Endodermal cell (in vitro differentiated cells): ENCODE measurements around the gene SYNGAP1. TPM values are rescaled to one million over a fixed set of nuclear protein-coding genes. Genes with fewer than 3 reads are reported as not detected.

Experiments
- DNase-seq: peaks from one replicate; pipeline ENCODE4 v3.0.0-alpha.2; 2017
- H3K27ac ChIP-seq: 2 replicates; pipeline ENCODE4 v1.5.1; 2013; ENCODE audit warnings: mild to moderate bottlenecking, low read depth, low read length, moderate library complexity
- H3K27me3 ChIP-seq: 2 replicates; pipeline ENCODE4 v1.6.1; 2013; ENCODE audit warnings: mild to moderate bottlenecking, low read length, moderate library complexity; ENCODE audit not compliant: insufficient read depth, control insufficient read depth, poor library complexity, severe bottlenecking
- H3K36me3 ChIP-seq: 2 replicates; pipeline ENCODE4 v1.7.0; 2013; ENCODE audit warnings: mild to moderate bottlenecking, low read length, moderate library complexity; ENCODE audit not compliant: control insufficient read depth, insufficient read depth
- H3K4me1 ChIP-seq: one replicate; pipeline ENCODE4 v1.7.0; 2013; ENCODE audit warnings: low read length; ENCODE audit not compliant: control insufficient read depth, insufficient read depth
- H3K4me3 ChIP-seq: 2 replicates; pipeline ENCODE4 v1.5.1; 2013; ENCODE audit warnings: mild to moderate bottlenecking, low read length, moderate library complexity
- H3K9ac ChIP-seq: 2 replicates; pipeline ENCODE4 v1.6.1; 2013; ENCODE audit warnings: mild to moderate bottlenecking, low read length, moderate library complexity; ENCODE audit not compliant: poor library complexity, severe bottlenecking; ENCODE audit errors: extremely low read depth
- H3K9me3 ChIP-seq: 2 replicates; pipeline ENCODE4 v1.6.1; 2013; ENCODE audit warnings: mild to moderate bottlenecking, low read length, moderate library complexity; ENCODE audit not compliant: control insufficient read depth
- H3K27ac Mint-ChIP-seq: 2 replicates; pipeline ENCODE4 v1.8.0; 2020; ENCODE audit warnings: mixed read lengths
- H3K27me3 Mint-ChIP-seq: 2 replicates; pipeline ENCODE4 v1.8.0; 2021; ENCODE audit warnings: mild to moderate bottlenecking, mixed read lengths; ENCODE audit not compliant: insufficient read depth
- H3K36me3 Mint-ChIP-seq: 2 replicates; pipeline ENCODE4 v1.8.0; 2020; ENCODE audit warnings: low read depth, mixed read lengths
- H3K4me1 Mint-ChIP-seq: 2 replicates; pipeline ENCODE4 v1.8.0; 2020; ENCODE audit warnings: mixed read lengths
- H3K4me3 Mint-ChIP-seq: 2 replicates; pipeline ENCODE4 v1.8.0; 2020; ENCODE audit warnings: mild to moderate bottlenecking, moderate library complexity, mixed read lengths
- H3K9me3 Mint-ChIP-seq: 2 replicates; pipeline ENCODE4 v1.8.0; 2020; ENCODE audit warnings: mild to moderate bottlenecking, mixed read lengths
- WGBS, 2 experiments: methylation state at CpG; one replicate each; pipeline versions ENCODE4 v1.1.5 to v1.1.7; 2013; ENCODE audit warnings: missing lambda C conversion rate in 2 of 2, mixed read lengths in 1 of 2; ENCODE audit not compliant: insufficient coverage in 1 of 2, insufficient read length in 1 of 2; 5-methylcytosine and 5-hydroxymethylcytosine counted together
- total RNA-seq, 2 donors: library from RNA; stranded (reverse); fragmentation: NEBNext Ultra II Directional in 1 of 2; extraction: Animal tissue kit (Norgen Biotek cat#: 25700) in 1 of 2; gene quantifications; 2 replicates in 1 of 2; 3 replicates in 1 of 2; pipeline ENCODE4 v1.2.1, GENCODE V29; 2021
- TF ChIP-seq, protein P1 (sequence below): fragments of 200-600 bp; sonication (generic); conservative IDR thresholded peaks from 2 replicates; pipeline ENCODE4 v1.5.0; 2021; ENCODE audit warnings: antibody characterized with exemption, mild to moderate bottlenecking

SYNGAP1 gene
- total RNA-seq, 2 donors from 2014 or later = 90.2 to 94.2 TPM

DNA sequence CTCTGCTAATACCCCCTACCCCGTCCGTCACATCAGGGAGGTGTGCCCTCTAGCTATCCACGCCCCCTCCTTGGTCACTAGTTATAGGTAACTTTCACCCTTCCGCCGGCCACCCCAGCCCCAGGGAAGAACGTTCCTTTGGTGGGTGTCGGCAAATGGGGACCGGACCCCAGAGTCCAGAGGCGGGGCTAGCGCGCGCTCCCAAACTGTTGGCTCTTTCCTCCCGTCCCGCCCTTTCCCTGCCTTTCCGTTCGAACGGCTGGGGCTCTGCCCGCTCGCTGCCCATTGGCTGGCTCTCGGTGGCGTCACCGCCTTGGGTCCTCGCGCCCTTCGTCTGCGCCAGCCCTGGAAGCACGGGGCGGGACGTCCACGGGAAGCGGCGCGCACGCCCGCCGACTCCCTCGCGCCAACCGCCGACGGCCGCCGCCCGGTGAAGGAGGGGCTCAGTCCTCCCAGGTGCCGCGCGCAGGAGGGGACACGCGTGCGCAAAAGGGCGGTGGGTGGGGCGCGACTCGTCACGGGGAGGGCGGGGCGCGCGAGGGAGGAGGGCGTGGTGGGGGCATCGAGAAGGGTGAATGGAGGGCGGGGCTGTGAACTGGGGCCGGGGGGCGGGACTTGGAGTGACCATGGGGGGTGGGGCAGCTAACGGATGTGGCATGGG, 9.7 kb upstream of the SYNGAP1 start:
- Histone ChIP-seq H3K9ac (peak overlapping the region; percentile 49), H3K36me3 (peaks cover 61% of the 10 kb centered on the region), H3K27me3 (no peaks in the 10 kb centered on the region), H3K27ac (peak overlapping the region; percentile 80), H3K4me3 (peak overlapping the region; percentile 82), H3K4me1 (no peaks in the 10 kb centered on the region), H3K9me3 (no peaks in the 10 kb centered on the region)
- TF ChIP-seq, protein P1, sequence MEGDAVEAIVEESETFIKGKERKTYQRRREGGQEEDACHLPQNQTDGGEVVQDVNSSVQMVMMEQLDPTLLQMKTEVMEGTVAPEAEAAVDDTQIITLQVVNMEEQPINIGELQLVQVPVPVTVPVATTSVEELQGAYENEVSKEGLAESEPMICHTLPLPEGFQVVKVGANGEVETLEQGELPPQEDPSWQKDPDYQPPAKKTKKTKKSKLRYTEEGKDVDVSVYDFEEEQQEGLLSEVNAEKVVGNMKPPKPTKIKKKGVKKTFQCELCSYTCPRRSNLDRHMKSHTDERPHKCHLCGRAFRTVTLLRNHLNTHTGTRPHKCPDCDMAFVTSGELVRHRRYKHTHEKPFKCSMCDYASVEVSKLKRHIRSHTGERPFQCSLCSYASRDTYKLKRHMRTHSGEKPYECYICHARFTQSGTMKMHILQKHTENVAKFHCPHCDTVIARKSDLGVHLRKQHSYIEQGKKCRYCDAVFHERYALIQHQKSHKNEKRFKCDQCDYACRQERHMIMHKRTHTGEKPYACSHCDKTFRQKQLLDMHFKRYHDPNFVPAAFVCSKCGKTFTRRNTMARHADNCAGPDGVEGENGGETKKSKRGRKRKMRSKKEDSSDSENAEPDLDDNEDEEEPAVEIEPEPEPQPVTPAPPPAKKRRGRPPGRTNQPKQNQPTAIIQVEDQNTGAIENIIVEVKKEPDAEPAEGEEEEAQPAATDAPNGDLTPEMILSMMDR = no peak
- Mint-ChIP-seq H3K4me3 (peak overlapping the region; percentile 69), H3K9me3 (no peaks in the 10 kb centered on the region), H3K36me3 (peaks cover 52% of the 10 kb centered on the region), H3K27ac (peak overlapping the region; percentile 96), H3K4me1 (peaks cover 13% of the 10 kb centered on the region), H3K27me3 (no peaks in the 10 kb centered on the region)
- DNase-seq = peak; percentile 99
- 0 to 3% methylated on average over 12 to 58 of the region's 65 CpGs for WGBS, 2 experiments

DNA sequence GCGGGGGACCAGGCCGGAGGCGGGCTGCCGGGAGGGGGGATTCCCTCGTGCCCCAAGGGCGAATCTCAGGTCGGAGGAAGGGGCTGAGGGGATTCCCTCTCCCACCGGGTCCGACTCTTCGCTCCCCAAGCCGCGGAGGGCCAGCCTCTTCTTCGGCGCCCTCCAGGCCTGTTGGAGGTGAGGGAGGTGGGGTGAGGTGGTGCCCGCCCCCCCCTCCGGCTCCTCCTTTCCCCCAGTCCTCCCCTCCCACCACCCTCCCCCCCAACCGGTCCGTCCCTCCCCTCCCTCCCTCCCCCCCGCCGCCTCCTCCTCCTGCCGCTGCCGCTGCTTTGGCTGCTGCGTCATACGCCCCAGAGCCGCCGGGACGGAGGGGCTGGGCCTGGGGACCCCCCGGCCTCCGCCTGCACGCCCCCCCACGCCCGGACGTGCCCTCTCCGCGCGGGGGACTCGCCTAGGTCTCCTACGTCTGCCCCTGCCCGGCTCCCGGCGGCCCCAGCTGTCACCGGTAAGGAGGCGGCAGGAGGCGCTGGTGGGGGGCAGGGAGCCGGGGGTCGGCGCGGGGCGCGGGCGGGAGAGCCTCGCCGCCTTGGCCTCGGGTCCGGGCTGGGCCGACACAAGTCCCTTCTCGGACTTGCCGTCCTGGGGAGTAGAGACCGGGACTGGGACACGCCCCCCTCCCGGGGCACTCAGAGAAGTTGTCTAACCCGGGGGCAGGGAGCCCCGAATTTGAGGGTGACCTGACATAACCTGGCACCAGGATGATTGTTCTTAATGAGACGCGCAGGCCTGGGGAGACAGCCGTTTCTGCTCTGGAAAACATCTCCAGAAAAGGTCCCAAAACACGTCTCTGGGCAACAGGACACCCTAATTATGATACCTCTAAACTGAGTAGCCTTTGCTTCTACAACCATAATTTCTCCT, 8.9 kb upstream of the SYNGAP1 start, which contains the start of gene PHF1:
PHF1 (plus strand) TSS at position 304 of the 921 bp plus-strand sequence. CDS start 1,250 bp downstream, outside the sequence.
- Mint-ChIP-seq H3K27me3 (no peaks in the 10 kb centered on the region), H3K36me3 (peaks cover 52% of the 10 kb centered on the region), H3K9me3 (no peaks in the 10 kb centered on the region), H3K4me3 (peak within 1 kb of the TSS; percentile 69), H3K27ac (peak within 1 kb of the TSS; percentile 96), H3K4me1 (peaks cover 18% of the 10 kb centered on the region)
- DNase-seq = no peak
- peak within 1 kb of the TSS; percentile 75 for H3K9ac ChIP-seq
- 1% methylated on average over 12 to 54 of the region's 67 CpGs for WGBS, 2 experiments
- TF ChIP-seq, protein P1 = no peak
- H3K4me1 ChIP-seq = no peaks in the 10 kb centered on the region
- H3K9me3 ChIP-seq = no peaks in the 10 kb centered on the region
- H3K4me3 ChIP-seq = peak within 1 kb of the TSS; percentile 95
- H3K27me3 ChIP-seq = no peaks in the 10 kb centered on the region
- peak within 1 kb of the TSS; percentile 80 for H3K27ac ChIP-seq
- peaks cover 61% of the 10 kb centered on the region for H3K36me3 ChIP-seq

DNA sequence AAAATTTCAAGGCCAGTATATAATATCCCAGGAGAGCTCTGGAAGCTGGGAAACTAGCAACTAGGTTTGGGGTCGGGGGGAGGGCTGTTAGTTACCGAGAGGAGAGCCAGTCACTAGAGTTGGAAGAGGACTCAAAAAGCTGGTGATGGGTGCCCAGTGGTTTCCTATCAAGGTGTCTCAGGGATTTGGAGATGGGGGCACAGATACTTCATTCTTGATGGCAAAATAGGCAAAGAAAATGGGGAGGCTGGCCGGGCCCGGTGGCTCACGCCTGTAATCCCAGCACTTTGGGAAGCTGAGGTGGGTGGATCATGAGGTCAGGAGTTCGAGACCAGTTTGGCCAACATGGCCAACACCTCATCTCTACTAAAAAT, 8.2 kb upstream of the SYNGAP1 start:
- H3K9me3 Mint-ChIP-seq = no peaks in the 10 kb centered on the region

More for the DNA sequence above, 8.2 kb upstream of the SYNGAP1 start:
- Mint-ChIP-seq H3K4me1 (peaks cover 22% of the 10 kb centered on the region), H3K27me3 (no peaks in the 10 kb centered on the region), H3K27ac (peak overlapping the region; percentile 83), H3K36me3 (peaks cover 51% of the 10 kb centered on the region), H3K4me3 (peak overlapping the region; percentile 69)
- Histone ChIP-seq H3K9ac (peak overlapping the region; percentile 75), H3K36me3 (peaks cover 60% of the 10 kb centered on the region), H3K27me3 (no peaks in the 10 kb centered on the region), H3K27ac (peak overlapping the region; percentile 32), H3K9me3 (no peaks in the 10 kb centered on the region), H3K4me1 (no peaks in the 10 kb centered on the region), H3K4me3 (peak overlapping the region; percentile 95)
- DNase-seq = no peak
- TF ChIP-seq, protein P1 = no peak
- 58 to 69% methylated on average over 2 to 6 of the region's 6 CpGs for WGBS, 2 experiments
